Measurements from ENCODE around the gene BCL7B. TPM values are rescaled to one million over a fixed set of nuclear protein-coding genes. Genes with fewer than 3 reads are reported as not detected.
A peak's percentile ranks its signal among the peaks of the same experiment; 100 is the strongest.

BCL7B gene
- total and polyA plus RNA-seq, 2 of the 13 experiments (the other 11 are each of a cell fraction or from before 2014, with no cell fraction given): 24.3 to 38.2 TPM

DNA sequence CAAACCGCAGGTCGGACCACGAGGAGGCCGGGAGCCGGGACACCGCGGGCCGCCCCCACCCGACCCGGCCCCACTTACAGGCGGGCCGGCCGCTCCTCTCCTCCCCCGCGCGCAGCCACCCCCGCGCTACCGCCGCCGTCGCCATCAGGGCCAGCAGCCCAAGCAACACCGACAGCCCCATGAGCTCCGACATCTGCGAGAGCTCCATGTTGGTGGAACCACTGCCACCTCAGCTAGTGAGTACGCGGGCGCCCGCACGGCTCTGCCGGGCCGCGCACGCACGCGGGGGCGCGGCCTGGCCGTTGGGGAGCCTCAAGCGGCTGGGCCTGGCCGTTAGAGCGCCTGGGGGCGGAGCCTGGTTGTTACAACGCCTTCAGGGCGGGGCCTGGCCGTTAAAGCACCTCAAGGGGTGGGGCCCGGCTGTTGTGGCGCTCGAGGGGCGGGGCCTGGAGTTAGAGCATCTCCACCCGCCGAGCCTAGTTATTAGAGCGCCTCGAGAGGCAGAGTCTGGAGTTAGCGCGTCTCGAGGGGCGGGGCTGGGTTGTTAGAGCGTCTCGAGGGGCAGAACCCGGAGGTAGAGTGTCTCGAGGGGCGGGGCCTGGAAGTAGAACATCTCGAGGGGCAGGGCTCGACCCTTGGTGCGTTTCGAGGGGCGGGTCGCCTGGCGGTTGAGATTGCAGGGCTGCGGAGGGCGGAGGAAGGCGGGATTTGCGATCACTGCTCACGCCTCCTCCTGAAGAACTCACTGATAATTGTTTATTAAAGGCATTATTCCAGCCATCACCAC lies 21.0 kb upstream of the BCL7B start, which contains the start of gene TBL2 (continued):
- TF ChIP-seq, protein P1, sequence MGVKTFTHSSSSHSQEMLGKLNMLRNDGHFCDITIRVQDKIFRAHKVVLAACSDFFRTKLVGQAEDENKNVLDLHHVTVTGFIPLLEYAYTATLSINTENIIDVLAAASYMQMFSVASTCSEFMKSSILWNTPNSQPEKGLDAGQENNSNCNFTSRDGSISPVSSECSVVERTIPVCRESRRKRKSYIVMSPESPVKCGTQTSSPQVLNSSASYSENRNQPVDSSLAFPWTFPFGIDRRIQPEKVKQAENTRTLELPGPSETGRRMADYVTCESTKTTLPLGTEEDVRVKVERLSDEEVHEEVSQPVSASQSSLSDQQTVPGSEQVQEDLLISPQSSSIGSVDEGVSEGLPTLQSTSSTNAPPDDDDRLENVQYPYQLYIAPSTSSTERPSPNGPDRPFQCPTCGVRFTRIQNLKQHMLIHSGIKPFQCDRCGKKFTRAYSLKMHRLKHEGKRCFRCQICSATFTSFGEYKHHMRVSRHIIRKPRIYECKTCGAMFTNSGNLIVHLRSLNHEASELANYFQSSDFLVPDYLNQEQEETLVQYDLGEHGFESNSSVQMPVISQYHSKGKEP (CRISPR knock-in tag; IDR thresholded peaks at IDR 0.05): no peak
- TF ChIP-seq ZNF136 (CRISPR knock-in tag; IDR thresholded peaks at IDR 0.05; ENCODE audit: low read depth) (no peak), ZNF619 (CRISPR knock-in tag; IDR thresholded peaks at IDR 0.05) (no peak), FOXM1 (CRISPR knock-in tag; IDR thresholded peaks at IDR 0.05) (no peak), SRSF1 (optimal IDR thresholded peaks at IDR 0.05; ENCODE audit: low read depth, low read length) (no peak), ZNF501 (CRISPR knock-in tag; IDR thresholded peaks at IDR 0.05) (no peak), ZNF10 (CRISPR knock-in tag; IDR thresholded peaks at IDR 0.05; ENCODE audit: borderline replicate concordance, low read depth) (no peak), SAP130 (CRISPR knock-in tag; IDR thresholded peaks at IDR 0.05; ENCODE audit: low read depth) (peak; percentile 74; the same call in 1 of the 2 replicates), MTA3 (CRISPR knock-in tag; IDR thresholded peaks at IDR 0.05) (no peak), MED13 (CRISPR knock-in tag; IDR thresholded peaks at IDR 0.05) (no peak), NCOA5 (CRISPR knock-in tag; IDR thresholded peaks at IDR 0.05) (no peak), ZBTB1 (CRISPR knock-in tag; IDR thresholded peaks at IDR 0.05; ENCODE audit: borderline replicate concordance) (no peak), NBN (conservative IDR thresholded peaks at IDR 0.05) (no peak), ZBTB2 (CRISPR knock-in tag; IDR thresholded peaks at IDR 0.05; ENCODE audit: low read depth) (peak; percentile 53; the same call in 1 of the 2 replicates), ZNF101 (CRISPR knock-in tag; IDR thresholded peaks at IDR 0.05; ENCODE audit: borderline replicate concordance, low read depth) (no peak)
- TF ChIP-seq, protein P2, sequence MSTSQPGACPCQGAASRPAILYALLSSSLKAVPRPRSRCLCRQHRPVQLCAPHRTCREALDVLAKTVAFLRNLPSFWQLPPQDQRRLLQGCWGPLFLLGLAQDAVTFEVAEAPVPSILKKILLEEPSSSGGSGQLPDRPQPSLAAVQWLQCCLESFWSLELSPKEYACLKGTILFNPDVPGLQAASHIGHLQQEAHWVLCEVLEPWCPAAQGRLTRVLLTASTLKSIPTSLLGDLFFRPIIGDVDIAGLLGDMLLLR (CRISPR knock-in tag; IDR thresholded peaks at IDR 0.05): peak; percentile 47; the same call in 1 of the 2 replicates
- TF ChIP-seq, protein P3, sequence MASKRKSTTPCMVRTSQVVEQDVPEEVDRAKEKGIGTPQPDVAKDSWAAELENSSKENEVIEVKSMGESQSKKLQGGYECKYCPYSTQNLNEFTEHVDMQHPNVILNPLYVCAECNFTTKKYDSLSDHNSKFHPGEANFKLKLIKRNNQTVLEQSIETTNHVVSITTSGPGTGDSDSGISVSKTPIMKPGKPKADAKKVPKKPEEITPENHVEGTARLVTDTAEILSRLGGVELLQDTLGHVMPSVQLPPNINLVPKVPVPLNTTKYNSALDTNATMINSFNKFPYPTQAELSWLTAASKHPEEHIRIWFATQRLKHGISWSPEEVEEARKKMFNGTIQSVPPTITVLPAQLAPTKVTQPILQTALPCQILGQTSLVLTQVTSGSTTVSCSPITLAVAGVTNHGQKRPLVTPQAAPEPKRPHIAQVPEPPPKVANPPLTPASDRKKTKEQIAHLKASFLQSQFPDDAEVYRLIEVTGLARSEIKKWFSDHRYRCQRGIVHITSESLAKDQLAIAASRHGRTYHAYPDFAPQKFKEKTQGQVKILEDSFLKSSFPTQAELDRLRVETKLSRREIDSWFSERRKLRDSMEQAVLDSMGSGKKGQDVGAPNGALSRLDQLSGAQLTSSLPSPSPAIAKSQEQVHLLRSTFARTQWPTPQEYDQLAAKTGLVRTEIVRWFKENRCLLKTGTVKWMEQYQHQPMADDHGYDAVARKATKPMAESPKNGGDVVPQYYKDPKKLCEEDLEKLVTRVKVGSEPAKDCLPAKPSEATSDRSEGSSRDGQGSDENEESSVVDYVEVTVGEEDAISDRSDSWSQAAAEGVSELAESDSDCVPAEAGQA (IDR thresholded peaks at IDR 0.05; ENCODE audit: low read depth): no peak
- TF ChIP-seq, protein P3 (CRISPR knock-in tag; IDR thresholded peaks at IDR 0.05; ENCODE audit: borderline replicate concordance): no peak
